RWPE2 (cell line): ENCODE measurements around the gene MAPKBP1.
"Not testable (repeated sequence)": the region's sequence is repeated elsewhere in the genome, so short reads cannot be mapped to it uniquely, and the experiment has no call there.

Experiments used
- ATAC-seq: fragments of 200-7000 bp; cut with Tn5 transposase; 3 replicates; pipeline ENCODE4 v1.9.1; 2021; ENCODE audit warnings: low read depth
- DNase-seq: peaks from one replicate; pipeline ENCODE4 v3.0.0-alpha.2; 2020; ENCODE audit warnings: low spot score
- H3K27ac ChIP-seq: fragments of 450-650 bp; 2 replicates; pipeline ENCODE4 v1.5.1; 2017; ENCODE audit warnings: mild to moderate bottlenecking; ENCODE audit not compliant: poor library complexity, severe bottlenecking
- H3K27me3 ChIP-seq: fragments of 250-450 bp; sonication (Bioruptor Pico); 2 replicates; pipeline ENCODE4 v1.5.1; 2021; ENCODE audit warnings: mild to moderate bottlenecking, moderate library complexity; ENCODE audit not compliant: insufficient read depth, poor library complexity, severe bottlenecking
- H3K36me3 ChIP-seq: fragments of 250-450 bp; sonication (Bioruptor Pico); 2 replicates; pipeline ENCODE4 v1.5.1; 2020; ENCODE audit warnings: low read depth, mild to moderate bottlenecking, moderate library complexity
- H3K4me1 ChIP-seq: fragments of 250-450 bp; sonication (Bioruptor Pico); 2 replicates; pipeline ENCODE4 v1.5.1; 2021; ENCODE audit warnings: mild to moderate bottlenecking, moderate library complexity; ENCODE audit not compliant: insufficient read depth, poor library complexity, severe bottlenecking
- H3K4me3 ChIP-seq: fragments of 250-450 bp; sonication (Bioruptor Pico); 2 replicates; pipeline ENCODE4 v1.5.1; 2021; ENCODE audit warnings: mild to moderate bottlenecking, moderate library complexity; ENCODE audit not compliant: severe bottlenecking
- H3K9me3 ChIP-seq: fragments of 250-450 bp; sonication (Bioruptor Pico); 2 replicates; pipeline ENCODE4 v1.5.1; 2021; ENCODE audit warnings: mild to moderate bottlenecking, moderate library complexity; ENCODE audit not compliant: severe bottlenecking
- TF ChIP-seq, protein P1 (sequence below): fragments of 450-650 bp; IDR thresholded peaks from one replicate; pipeline ENCODE4 v1.5.1; 2017; ENCODE audit warnings: mild to moderate bottlenecking, moderate library complexity; ENCODE audit not compliant: poor library complexity, severe bottlenecking

MAPKBP1 gene

DNA sequence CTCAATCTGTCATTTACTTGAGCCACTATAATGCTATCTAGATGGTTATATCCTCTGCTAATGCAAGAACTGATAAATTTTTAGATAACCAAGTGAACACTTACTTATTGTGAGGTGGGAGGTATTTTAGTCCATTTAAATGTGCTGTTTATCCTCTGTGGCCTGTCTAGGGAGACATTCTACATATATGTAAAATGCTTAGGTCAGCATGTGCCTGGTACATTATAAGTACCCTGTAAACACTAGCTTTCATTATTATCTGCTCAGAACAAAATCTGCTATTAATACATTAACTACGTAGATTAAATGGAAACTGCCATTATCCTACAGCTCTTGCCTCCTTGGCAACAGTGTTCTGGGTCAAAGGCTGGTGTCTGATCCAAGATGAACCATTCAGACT, 41.8 kb upstream of the MAPKBP1 start:
- peaks cover 100% of the 10 kb centered on the region for H3K36me3 ChIP-seq
- ATAC-seq (no peak), DNase-seq (no peak)
- TF ChIP-seq, protein P1, sequence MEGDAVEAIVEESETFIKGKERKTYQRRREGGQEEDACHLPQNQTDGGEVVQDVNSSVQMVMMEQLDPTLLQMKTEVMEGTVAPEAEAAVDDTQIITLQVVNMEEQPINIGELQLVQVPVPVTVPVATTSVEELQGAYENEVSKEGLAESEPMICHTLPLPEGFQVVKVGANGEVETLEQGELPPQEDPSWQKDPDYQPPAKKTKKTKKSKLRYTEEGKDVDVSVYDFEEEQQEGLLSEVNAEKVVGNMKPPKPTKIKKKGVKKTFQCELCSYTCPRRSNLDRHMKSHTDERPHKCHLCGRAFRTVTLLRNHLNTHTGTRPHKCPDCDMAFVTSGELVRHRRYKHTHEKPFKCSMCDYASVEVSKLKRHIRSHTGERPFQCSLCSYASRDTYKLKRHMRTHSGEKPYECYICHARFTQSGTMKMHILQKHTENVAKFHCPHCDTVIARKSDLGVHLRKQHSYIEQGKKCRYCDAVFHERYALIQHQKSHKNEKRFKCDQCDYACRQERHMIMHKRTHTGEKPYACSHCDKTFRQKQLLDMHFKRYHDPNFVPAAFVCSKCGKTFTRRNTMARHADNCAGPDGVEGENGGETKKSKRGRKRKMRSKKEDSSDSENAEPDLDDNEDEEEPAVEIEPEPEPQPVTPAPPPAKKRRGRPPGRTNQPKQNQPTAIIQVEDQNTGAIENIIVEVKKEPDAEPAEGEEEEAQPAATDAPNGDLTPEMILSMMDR, result no peak
- H3K4me1 ChIP-seq, result no peaks in the 10 kb centered on the region
- H3K27me3 ChIP-seq, result no peaks in the 10 kb centered on the region
- no peak overlapping the region for H3K27ac ChIP-seq
- H3K4me3 ChIP-seq, result no peak overlapping the region
- no peaks in the 10 kb centered on the region for H3K9me3 ChIP-seq

GRCh38 chr15:41734079-41734478, 40.2 kb upstream of the MAPKBP1 start:
- TF ChIP-seq, protein P1, result no peak
- Histone ChIP-seq H3K4me1 (no peaks in the 10 kb centered on the region), H3K36me3 (peaks cover 98% of the 10 kb centered on the region)

GRCh38 chr15:41735046-41735445, 39.2 kb upstream of the MAPKBP1 start:
- H3K9me3 ChIP-seq, result no peaks in the 10 kb centered on the region
- H3K27ac ChIP-seq, result no peak overlapping the region
- ATAC-seq, result no peak
- H3K4me1 ChIP-seq, result no peaks in the 10 kb centered on the region
- H3K27me3 ChIP-seq, result no peaks in the 10 kb centered on the region
- H3K36me3 ChIP-seq, result peaks cover 98% of the 10 kb centered on the region
- TF ChIP-seq, protein P1, result no peak
- no peak overlapping the region for H3K4me3 ChIP-seq
- DNase-seq, result no peak

More at GRCh38 chr15:41734079-41734478, 40.2 kb upstream of the MAPKBP1 start:
- Histone ChIP-seq H3K27ac (no peak overlapping the region), H3K27me3 (no peaks in the 10 kb centered on the region), H3K4me3 (no peak overlapping the region), H3K9me3 (no peaks in the 10 kb centered on the region)
- ATAC-seq (no peak), DNase-seq (no peak)

- ATAC-seq, H3K27me3 ChIP-seq, H3K4me1 ChIP-seq, H3K4me3 ChIP-seq, H3K9me3 ChIP-seq, DNase-seq, H3K27ac ChIP-seq: not testable (repeated sequence)
- peaks cover 98% of the 10 kb centered on the region for H3K36me3 ChIP-seq
Observed at GRCh38 chr15:41735492-41735891, 38.8 kb upstream of the MAPKBP1 start.

DNA sequence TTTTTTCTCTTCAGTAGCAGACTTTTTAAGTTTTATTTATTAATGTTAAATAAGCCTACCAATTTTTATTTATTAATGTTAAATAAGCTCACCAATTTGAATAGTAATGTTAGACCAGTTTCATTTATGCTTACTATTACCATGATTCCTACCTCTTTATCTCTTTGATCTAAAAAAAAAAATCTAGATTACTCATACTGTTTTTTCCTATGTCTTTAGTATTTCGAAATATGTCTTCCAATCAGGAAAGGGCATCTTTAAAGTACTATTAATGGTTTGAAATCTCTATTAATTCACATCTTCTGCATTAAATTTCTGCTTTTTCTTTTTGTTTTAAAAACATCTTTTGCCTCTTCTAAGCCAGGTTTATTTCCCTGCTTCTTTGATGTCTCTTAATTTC, 27.5 kb upstream of the MAPKBP1 start:
- H3K27ac ChIP-seq, result no peak overlapping the region
- peak; percentile 35; the same call in 1 of the 3 replicates for ATAC-seq
- H3K4me3 ChIP-seq, result no peak overlapping the region
- TF ChIP-seq, protein P1, result no peak
- H3K27me3 ChIP-seq, result no peaks in the 10 kb centered on the region
- no peak for DNase-seq
- no peaks in the 10 kb centered on the region for H3K9me3 ChIP-seq
- peaks cover 89% of the 10 kb centered on the region for H3K36me3 ChIP-seq
- no peaks in the 10 kb centered on the region for H3K4me1 ChIP-seq
